ENCODE results near the gene PRKAR1B. TPM values are rescaled to one million over a fixed set of nuclear protein-coding genes. Genes with fewer than 3 reads are reported as not detected.

The PRKAR1B gene
- total RNA-seq, 1 donor from 2014 or later, result 14.7 TPM

DNA sequence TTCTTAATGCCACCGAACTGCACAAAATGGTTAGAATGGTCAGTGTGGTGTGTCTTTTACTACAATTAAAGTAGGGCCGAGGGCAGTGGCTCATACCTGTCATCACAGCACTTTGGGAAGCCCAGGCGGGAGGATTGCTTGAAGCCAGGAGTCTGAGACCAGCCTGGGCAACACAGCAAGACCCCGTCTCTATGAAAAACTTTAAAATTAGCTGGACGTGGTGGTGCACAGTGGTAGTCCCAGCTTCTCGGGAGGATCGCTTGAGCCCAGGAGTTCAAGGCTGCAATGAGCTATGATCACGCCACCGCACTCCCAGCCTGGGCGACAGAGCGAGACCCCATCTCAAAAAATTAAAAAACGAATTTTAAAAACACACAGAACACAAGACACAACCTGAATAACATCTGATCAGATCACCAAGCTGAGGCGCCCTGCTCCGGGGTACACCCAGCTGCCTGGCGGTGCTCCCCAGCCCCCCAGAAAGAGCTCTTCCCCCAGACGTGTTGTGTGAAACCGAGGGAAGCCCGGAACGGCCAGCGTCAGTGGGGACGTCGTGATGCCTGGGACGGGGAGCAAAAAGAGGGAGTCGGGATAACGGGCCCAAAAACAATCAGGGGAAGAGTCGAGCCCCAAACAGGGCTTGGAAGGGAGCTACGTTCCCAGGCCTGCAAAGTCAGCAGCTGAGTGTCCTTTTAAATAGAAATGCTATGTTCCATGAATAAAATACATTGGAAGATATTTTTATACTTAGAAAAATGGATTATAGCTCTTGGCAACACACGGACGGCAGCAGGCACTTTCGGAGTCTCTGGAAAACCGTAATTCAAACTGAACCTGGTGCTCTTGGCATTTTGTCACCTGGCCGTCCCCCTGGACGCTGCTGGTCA, 126.7 kb downstream of the PRKAR1B start:
- no peak overlapping the region for H3K9ac ChIP-seq (ENCODE audit: low read length)
- no peaks in the 10 kb centered on the region for H3K79me2 ChIP-seq (ENCODE audit: insufficient read depth, low read length)
- Mint-ChIP-seq H3K27ac (ENCODE audit: unreplicated experiment) (peak overlapping the region; percentile 72), H3K9me3 (ENCODE audit: unreplicated experiment) (peaks cover 3% of the 10 kb centered on the region), H3K27me3 (ENCODE audit: low read depth, unreplicated experiment) (peaks cover 6% of the 10 kb centered on the region), H3K36me3 (ENCODE audit: low read depth, unreplicated experiment) (peaks cover 4% of the 10 kb centered on the region), H3K4me1 (ENCODE audit: low read depth, unreplicated experiment) (peaks cover 15% of the 10 kb centered on the region), H3K4me3 (ENCODE audit: unreplicated experiment) (no peak overlapping the region)
- H3K27ac ChIP-seq (ENCODE audit: low read depth, low read length), result no peak overlapping the region
- no peak for DNase-seq (ENCODE audit: low read depth)
- no peaks in the 10 kb centered on the region for H4K20me1 ChIP-seq (ENCODE audit: insufficient read depth, low read length)
- H3K4me3 ChIP-seq (ENCODE audit: insufficient read depth, low read depth, low read length), result no peak overlapping the region
- FAIRE-seq, result no peak
- TF ChIP-seq, protein P1, sequence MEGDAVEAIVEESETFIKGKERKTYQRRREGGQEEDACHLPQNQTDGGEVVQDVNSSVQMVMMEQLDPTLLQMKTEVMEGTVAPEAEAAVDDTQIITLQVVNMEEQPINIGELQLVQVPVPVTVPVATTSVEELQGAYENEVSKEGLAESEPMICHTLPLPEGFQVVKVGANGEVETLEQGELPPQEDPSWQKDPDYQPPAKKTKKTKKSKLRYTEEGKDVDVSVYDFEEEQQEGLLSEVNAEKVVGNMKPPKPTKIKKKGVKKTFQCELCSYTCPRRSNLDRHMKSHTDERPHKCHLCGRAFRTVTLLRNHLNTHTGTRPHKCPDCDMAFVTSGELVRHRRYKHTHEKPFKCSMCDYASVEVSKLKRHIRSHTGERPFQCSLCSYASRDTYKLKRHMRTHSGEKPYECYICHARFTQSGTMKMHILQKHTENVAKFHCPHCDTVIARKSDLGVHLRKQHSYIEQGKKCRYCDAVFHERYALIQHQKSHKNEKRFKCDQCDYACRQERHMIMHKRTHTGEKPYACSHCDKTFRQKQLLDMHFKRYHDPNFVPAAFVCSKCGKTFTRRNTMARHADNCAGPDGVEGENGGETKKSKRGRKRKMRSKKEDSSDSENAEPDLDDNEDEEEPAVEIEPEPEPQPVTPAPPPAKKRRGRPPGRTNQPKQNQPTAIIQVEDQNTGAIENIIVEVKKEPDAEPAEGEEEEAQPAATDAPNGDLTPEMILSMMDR (IDR thresholded peaks at IDR 0.05; ENCODE audit: insufficient read depth, low read depth, low read length), result no peak
- no peak for TF ChIP-seq EZH2 (IDR thresholded peaks at IDR 0.05; ENCODE audit: insufficient read depth, low read length)
- no peaks in the 10 kb centered on the region for H3K27me3 ChIP-seq (ENCODE audit: insufficient read depth, low read length)
- no peaks in the 10 kb centered on the region for H3K36me3 ChIP-seq (ENCODE audit: insufficient read depth, low read length)
- no peaks in the 10 kb centered on the region for H3K9me3 ChIP-seq (ENCODE audit: insufficient read depth, low read depth, low read length)
- no peak overlapping the region for H2AFZ ChIP-seq (ENCODE audit: low read depth, low read length)
- peaks cover 38% of the 10 kb centered on the region for H3K4me1 ChIP-seq (ENCODE audit: insufficient read depth, low read length)
- no peak overlapping the region for H3K4me2 ChIP-seq (ENCODE audit: low read length)

DNA sequence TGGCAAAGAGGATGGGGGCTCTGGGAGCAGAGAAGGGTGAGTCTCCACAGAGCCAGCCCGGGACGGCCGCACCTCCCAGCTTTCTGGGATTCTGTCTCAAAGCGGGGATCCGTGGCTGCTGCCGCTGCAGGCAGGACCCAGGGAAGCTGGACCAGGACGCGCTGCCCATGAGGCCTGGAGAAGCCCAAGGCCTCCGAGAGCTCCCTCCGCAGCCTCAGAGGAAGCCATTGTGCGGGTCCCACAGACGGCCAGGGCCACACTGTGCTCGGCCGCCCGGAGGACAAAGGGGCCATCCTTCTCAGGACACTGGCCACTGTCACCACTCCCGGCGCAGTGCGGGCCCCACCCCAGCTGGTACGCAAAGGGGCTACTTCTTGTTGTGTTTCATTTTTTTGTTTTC, 128.2 kb downstream of the PRKAR1B start:
- Histone ChIP-seq H3K9ac (ENCODE audit: low read length) (no peak overlapping the region), H3K4me2 (ENCODE audit: low read length) (no peak overlapping the region), H4K20me1 (ENCODE audit: insufficient read depth, low read length) (no peaks in the 10 kb centered on the region), H3K79me2 (ENCODE audit: insufficient read depth, low read length) (no peaks in the 10 kb centered on the region), H3K9me3 (ENCODE audit: insufficient read depth, low read depth, low read length) (no peaks in the 10 kb centered on the region), H3K27me3 (ENCODE audit: insufficient read depth, low read length) (no peaks in the 10 kb centered on the region), H3K36me3 (ENCODE audit: insufficient read depth, low read length) (no peaks in the 10 kb centered on the region), H3K4me3 (ENCODE audit: insufficient read depth, low read depth, low read length) (no peak overlapping the region), H3K27ac (ENCODE audit: low read depth, low read length) (no peak overlapping the region), H2AFZ (ENCODE audit: low read depth, low read length) (no peak overlapping the region), H3K4me1 (ENCODE audit: insufficient read depth, low read length) (peaks cover 23% of the 10 kb centered on the region)
- DNase-seq (ENCODE audit: low read depth) (no peak), FAIRE-seq (no peak)
- Mint-ChIP-seq H3K36me3 (ENCODE audit: low read depth, unreplicated experiment) (peaks cover 4% of the 10 kb centered on the region), H3K27ac (ENCODE audit: unreplicated experiment) (no peak overlapping the region), H3K4me1 (ENCODE audit: low read depth, unreplicated experiment) (peaks cover 10% of the 10 kb centered on the region), H3K4me3 (ENCODE audit: unreplicated experiment) (no peak overlapping the region), H3K27me3 (ENCODE audit: low read depth, unreplicated experiment) (peaks cover 6% of the 10 kb centered on the region), H3K9me3 (ENCODE audit: unreplicated experiment) (peaks cover 3% of the 10 kb centered on the region)
- TF ChIP-seq, protein P1 (IDR thresholded peaks at IDR 0.05; ENCODE audit: insufficient read depth, low read depth, low read length), result no peak
- no peak for TF ChIP-seq EZH2 (IDR thresholded peaks at IDR 0.05; ENCODE audit: insufficient read depth, low read length)

All from astrocyte (in vitro differentiated cells and primary cell).